Liver (tissue), 9 donors: ENCODE data around the gene CFAP70. TPM values are rescaled to one million over a fixed set of nuclear protein-coding genes. Genes with fewer than 3 reads are reported as not detected.

ENCODE experiments used
- DNase-seq: peaks from one replicate; pipeline ENCODE4 v3.0.0-alpha.2; 2017; ENCODE audit warnings: low spot score
- H3K27ac ChIP-seq, 2 donors: one replicate each; pipeline ENCODE4 v1.7.0; 2013; ENCODE audit warnings: inconsistent platforms in 2 of 2, low read length in 2 of 2, control low read depth in 1 of 2, low read depth in 1 of 2, mild to moderate bottlenecking in 1 of 2
- H3K27me3 ChIP-seq, 4 donors: one replicate each; pipeline versions ENCODE4 v1.6.1 to v1.7.0; 2013; ENCODE audit warnings: low read length in 3 of 4, inconsistent platforms in 1 of 4, mild to moderate bottlenecking in 1 of 4, moderate library complexity in 1 of 4; ENCODE audit not compliant: control insufficient read depth in 4 of 4, insufficient read depth in 4 of 4
- H3K36me3 ChIP-seq, 4 donors: one replicate each; pipeline versions ENCODE4 v1.6.1 to v1.7.0; 2013; ENCODE audit warnings: low read length in 3 of 4, mild to moderate bottlenecking in 3 of 4, low read depth in 1 of 4, moderate library complexity in 1 of 4; ENCODE audit not compliant: control insufficient read depth in 4 of 4, insufficient read depth in 3 of 4
- H3K4me1 ChIP-seq, 4 donors: one replicate each; pipeline versions ENCODE4 v1.6.1 to v1.7.0; 2013; ENCODE audit warnings: low read length in 3 of 4, mild to moderate bottlenecking in 3 of 4, moderate library complexity in 1 of 4; ENCODE audit not compliant: control insufficient read depth in 4 of 4, insufficient read depth in 4 of 4
- H3K4me3 ChIP-seq, 3 donors: one replicate each; pipeline versions ENCODE4 v1.6.1 to v1.7.0; 2013; ENCODE audit warnings: low read length in 3 of 3, control low read depth in 1 of 3, low read depth in 1 of 3, mild to moderate bottlenecking in 1 of 3
- H3K9ac ChIP-seq, 2 donors: one replicate each; pipeline ENCODE4 v1.7.0; 2013; ENCODE audit warnings: low read length in 2 of 2, mild to moderate bottlenecking in 2 of 2, moderate library complexity in 2 of 2, control low read depth in 1 of 2, low read depth in 1 of 2
- H3K9me3 ChIP-seq, 4 donors: one replicate each; pipeline versions ENCODE4 v1.6.1 to v1.7.0; 2013; ENCODE audit warnings: low read length in 3 of 4; ENCODE audit not compliant: control insufficient read depth in 4 of 4
- EGR1 ChIP-seq, 2 donors: IDR thresholded peaks; 2 replicates each; pipeline ENCODE4 v1.6.1; 2016 to 2018; ENCODE audit warnings: antibody characterized with exemption in 2 of 2, low read depth in 2 of 2
- FOXA1 ChIP-seq: IDR thresholded peaks from 2 replicates; pipeline ENCODE4 v1.6.1; 2016; ENCODE audit warnings: antibody characterized with exemption
- FOXA2 ChIP-seq: IDR thresholded peaks from 2 replicates; pipeline ENCODE4 v1.6.1; 2016; ENCODE audit warnings: antibody characterized with exemption
- GABPA ChIP-seq, 2 donors: IDR thresholded peaks in 1 of 2; conservative IDR thresholded peaks in 1 of 2; 2 replicates each; pipeline ENCODE4 v1.6.1; 2016; ENCODE audit warnings: antibody characterized with exemption in 2 of 2, mild to moderate bottlenecking in 1 of 2, moderate library complexity in 1 of 2
- HNF4A ChIP-seq, 2 donors: conservative IDR thresholded peaks; 2 replicates each; pipeline ENCODE4 v1.6.1; 2016; ENCODE audit warnings: antibody characterized with exemption in 2 of 2, mild to moderate bottlenecking in 2 of 2
- HNF4G ChIP-seq: IDR thresholded peaks from 2 replicates; pipeline ENCODE4 v1.6.1; 2016; ENCODE audit warnings: antibody characterized with exemption
- JUND ChIP-seq, 2 donors: IDR thresholded peaks; 2 replicates each; pipeline ENCODE4 v1.6.1; 2016; ENCODE audit warnings: antibody characterized with exemption in 2 of 2
- MAX ChIP-seq: IDR thresholded peaks from 2 replicates; pipeline ENCODE4 v1.6.1; 2016; ENCODE audit warnings: antibody characterized with exemption
- NR2F2 ChIP-seq: IDR thresholded peaks from 2 replicates; pipeline ENCODE4 v1.6.1; 2016; ENCODE audit warnings: antibody characterized with exemption
- RAD21 ChIP-seq, 2 donors: IDR thresholded peaks; 2 replicates each; pipeline ENCODE4 v1.6.1; 2016; ENCODE audit warnings: antibody characterized with exemption in 2 of 2, mild to moderate bottlenecking in 2 of 2
- RXRA ChIP-seq, 2 donors: IDR thresholded peaks; 2 replicates each; pipeline ENCODE4 v1.6.1; 2017 to 2018; ENCODE audit warnings: antibody characterized with exemption in 2 of 2, mild to moderate bottlenecking in 1 of 2
- SP1 ChIP-seq: IDR thresholded peaks from 2 replicates; pipeline ENCODE4 v1.6.1; 2018; ENCODE audit warnings: antibody characterized with exemption, mild to moderate bottlenecking
- TAF1 ChIP-seq: conservative IDR thresholded peaks from 2 replicates; pipeline ENCODE4 v1.6.1; 2016; ENCODE audit warnings: antibody characterized with exemption, mild to moderate bottlenecking
- YY1 ChIP-seq: IDR thresholded peaks from 2 replicates; pipeline ENCODE4 v1.6.1; 2016; ENCODE audit warnings: antibody characterized with exemption, mild to moderate bottlenecking
- ZBTB33 ChIP-seq: IDR thresholded peaks from 2 replicates; pipeline ENCODE4 v1.6.1; 2016; ENCODE audit warnings: antibody characterized with exemption
- WGBS: extraction: QIAGEN DNeasy Blood & Tissue Kit; methylation state at CpG from one replicate; pipeline ENCODE4 v1.1.7; 2013; 5-methylcytosine and 5-hydroxymethylcytosine counted together
- polyA plus RNA-seq, 2 donors: library from polyadenylated mRNA; stranded (reverse) in 1 of 2; unstranded in 1 of 2; fragments of 200-250 nt in 1 of 2; fragments of >200 nt in 1 of 2; fragmentation: Nextera tagmentation in 1 of 2; extraction: Ambion mirVana in 1 of 2; gene quantifications; one replicate each; pipeline versions ENCODE4 v1.2.1 to v1.2.3, GENCODE V29; 2013 to 2015
- total RNA-seq, 2 donors: library from RNA; depleted of rRNA; stranded (reverse); fragments of >200 nt; gene quantifications; one replicate each; pipeline ENCODE4 v1.2.3, GENCODE V29; 2014
- TF ChIP-seq, protein P1 (sequence below): fragments of 150-350 bp; IDR thresholded peaks from 2 replicates; pipeline ENCODE4 v1.5.1; 2017; ENCODE audit warnings: improper control_type of control experiment, low read depth, low read length; ENCODE audit not compliant: missing input control
- TF ChIP-seq, protein P2 (sequence below): IDR thresholded peaks from 2 replicates; pipeline ENCODE4 v1.6.1; 2016; ENCODE audit warnings: antibody characterized with exemption, mild to moderate bottlenecking
- TF ChIP-seq, protein P3 (sequence below): IDR thresholded peaks from 2 replicates; pipeline ENCODE4 v1.6.1; 2016; ENCODE audit warnings: antibody characterized with exemption
- donor health status: healthy.
- donor health status: healthy.
- donor health status: healthy.
- donor health status: healthy.
- donor health status: healthy.

The CFAP70 gene
- total and polyA plus RNA-seq, 4 donors, result 0.46 to 2.3 (median 0.80) TPM

- DNase-seq, result no peak
- H3K27ac ChIP-seq, result peak overlapping the region; percentile 67 to 90
Measured at GRCh38 chr10:73251683-73252444, 106.8 kb downstream of the CFAP70 start.

GRCh38 chr10:73248259-73248724 lies 110.4 kb downstream of the CFAP70 start:
- 86% methylated on average over 5 of the region's 5 CpGs for WGBS
- H3K27me3 ChIP-seq, result no peaks in the 10 kb centered on the region
- no peak overlapping the region for H3K9ac ChIP-seq
- DNase-seq, result no peak
- H3K27ac ChIP-seq, result no peak overlapping the region
- no peak overlapping the region for H3K4me3 ChIP-seq
- H3K4me1 ChIP-seq, result peaks cover 8 to 46% (median 40%) of the 10 kb centered on the region in 4 donors
- no peaks in the 10 kb centered on the region for H3K9me3 ChIP-seq
- H3K36me3 ChIP-seq, result peaks cover 3 to 9% (median 8%) of the 10 kb centered on the region in 4 donors
- TF ChIP-seq JUND (IDR thresholded peaks at IDR 0.05), result no peak
- no peak for TF ChIP-seq HNF4G
- TF ChIP-seq YY1, result no peak
- no peak for TF ChIP-seq HNF4A (conservative IDR thresholded peaks at IDR 0.05)
- TF ChIP-seq GABPA (IDR thresholded peaks at IDR 0.05 in 1 of 2, conservative IDR thresholded peaks at IDR 0.05 in 1 of 2), result no peak
- TF ChIP-seq TAF1, result no peak
- no peak for TF ChIP-seq EGR1 (IDR thresholded peaks at IDR 0.05; ENCODE audit: low read depth in 2 of 2)
- no peak for TF ChIP-seq NR2F2
- TF ChIP-seq MAX, result no peak
- TF ChIP-seq RXRA (IDR thresholded peaks at IDR 0.05), result no peak
- TF ChIP-seq, protein P1, sequence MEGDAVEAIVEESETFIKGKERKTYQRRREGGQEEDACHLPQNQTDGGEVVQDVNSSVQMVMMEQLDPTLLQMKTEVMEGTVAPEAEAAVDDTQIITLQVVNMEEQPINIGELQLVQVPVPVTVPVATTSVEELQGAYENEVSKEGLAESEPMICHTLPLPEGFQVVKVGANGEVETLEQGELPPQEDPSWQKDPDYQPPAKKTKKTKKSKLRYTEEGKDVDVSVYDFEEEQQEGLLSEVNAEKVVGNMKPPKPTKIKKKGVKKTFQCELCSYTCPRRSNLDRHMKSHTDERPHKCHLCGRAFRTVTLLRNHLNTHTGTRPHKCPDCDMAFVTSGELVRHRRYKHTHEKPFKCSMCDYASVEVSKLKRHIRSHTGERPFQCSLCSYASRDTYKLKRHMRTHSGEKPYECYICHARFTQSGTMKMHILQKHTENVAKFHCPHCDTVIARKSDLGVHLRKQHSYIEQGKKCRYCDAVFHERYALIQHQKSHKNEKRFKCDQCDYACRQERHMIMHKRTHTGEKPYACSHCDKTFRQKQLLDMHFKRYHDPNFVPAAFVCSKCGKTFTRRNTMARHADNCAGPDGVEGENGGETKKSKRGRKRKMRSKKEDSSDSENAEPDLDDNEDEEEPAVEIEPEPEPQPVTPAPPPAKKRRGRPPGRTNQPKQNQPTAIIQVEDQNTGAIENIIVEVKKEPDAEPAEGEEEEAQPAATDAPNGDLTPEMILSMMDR, result no peak
- no peak for TF ChIP-seq SP1

More at GRCh38 chr10:73251683-73252444, 106.8 kb downstream of the CFAP70 start:
- H3K9ac ChIP-seq, result peak overlapping the region; percentile 95 to 99
- TF ChIP-seq NR2F2 (no peak), RXRA (IDR thresholded peaks at IDR 0.05) (no peak), HNF4G (no peak), ZBTB33 (no peak), HNF4A (conservative IDR thresholded peaks at IDR 0.05) (no peak), RAD21 (IDR thresholded peaks at IDR 0.05) (no peak), JUND (IDR thresholded peaks at IDR 0.05) (no peak), SP1 (no peak), FOXA2 (no peak), EGR1 (IDR thresholded peaks at IDR 0.05; ENCODE audit: low read depth in 2 of 2) (no peak), TAF1 (no peak), MAX (no peak), FOXA1 (no peak), GABPA (IDR thresholded peaks at IDR 0.05 in 1 of 2, conservative IDR thresholded peaks at IDR 0.05 in 1 of 2) (no peak)
- TF ChIP-seq, protein P2, sequence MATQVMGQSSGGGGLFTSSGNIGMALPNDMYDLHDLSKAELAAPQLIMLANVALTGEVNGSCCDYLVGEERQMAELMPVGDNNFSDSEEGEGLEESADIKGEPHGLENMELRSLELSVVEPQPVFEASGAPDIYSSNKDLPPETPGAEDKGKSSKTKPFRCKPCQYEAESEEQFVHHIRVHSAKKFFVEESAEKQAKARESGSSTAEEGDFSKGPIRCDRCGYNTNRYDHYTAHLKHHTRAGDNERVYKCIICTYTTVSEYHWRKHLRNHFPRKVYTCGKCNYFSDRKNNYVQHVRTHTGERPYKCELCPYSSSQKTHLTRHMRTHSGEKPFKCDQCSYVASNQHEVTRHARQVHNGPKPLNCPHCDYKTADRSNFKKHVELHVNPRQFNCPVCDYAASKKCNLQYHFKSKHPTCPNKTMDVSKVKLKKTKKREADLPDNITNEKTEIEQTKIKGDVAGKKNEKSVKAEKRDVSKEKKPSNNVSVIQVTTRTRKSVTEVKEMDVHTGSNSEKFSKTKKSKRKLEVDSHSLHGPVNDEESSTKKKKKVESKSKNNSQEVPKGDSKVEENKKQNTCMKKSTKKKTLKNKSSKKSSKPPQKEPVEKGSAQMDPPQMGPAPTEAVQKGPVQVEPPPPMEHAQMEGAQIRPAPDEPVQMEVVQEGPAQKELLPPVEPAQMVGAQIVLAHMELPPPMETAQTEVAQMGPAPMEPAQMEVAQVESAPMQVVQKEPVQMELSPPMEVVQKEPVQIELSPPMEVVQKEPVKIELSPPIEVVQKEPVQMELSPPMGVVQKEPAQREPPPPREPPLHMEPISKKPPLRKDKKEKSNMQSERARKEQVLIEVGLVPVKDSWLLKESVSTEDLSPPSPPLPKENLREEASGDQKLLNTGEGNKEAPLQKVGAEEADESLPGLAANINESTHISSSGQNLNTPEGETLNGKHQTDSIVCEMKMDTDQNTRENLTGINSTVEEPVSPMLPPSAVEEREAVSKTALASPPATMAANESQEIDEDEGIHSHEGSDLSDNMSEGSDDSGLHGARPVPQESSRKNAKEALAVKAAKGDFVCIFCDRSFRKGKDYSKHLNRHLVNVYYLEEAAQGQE, result no peak
- TF ChIP-seq, protein P3, sequence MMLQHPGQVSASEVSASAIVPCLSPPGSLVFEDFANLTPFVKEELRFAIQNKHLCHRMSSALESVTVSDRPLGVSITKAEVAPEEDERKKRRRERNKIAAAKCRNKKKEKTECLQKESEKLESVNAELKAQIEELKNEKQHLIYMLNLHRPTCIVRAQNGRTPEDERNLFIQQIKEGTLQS, result no peak
- H3K27me3 ChIP-seq, result no peaks in the 10 kb centered on the region
- peak overlapping the region; percentile 83 to 97 (median 94) for H3K4me3 ChIP-seq
- H3K36me3 ChIP-seq, result peaks cover 3 to 7% (median 5%) of the 10 kb centered on the region in 4 donors
- H3K4me1 ChIP-seq, result peaks cover 8 to 33% (median 29%) of the 10 kb centered on the region in 4 donors
- 13% methylated on average over 23 of the region's 23 CpGs for WGBS
- H3K9me3 ChIP-seq, result no peaks in the 10 kb centered on the region
